HEK293T (cell line): Measurements from ENCODE around the gene RHCE.
"Not testable (repeated sequence)": the region's sequence is repeated elsewhere in the genome, so short reads cannot be mapped to it uniquely, and the experiment has no call there.

ENCODE experiments used
- BHLHE40 ChIP-seq: fragments of 450-650 bp; IDR thresholded peaks from 2 replicates; pipeline ENCODE4 v1.6.1; 2016; ENCODE audit warnings: mild to moderate bottlenecking, moderate library complexity, borderline replicate concordance
- ELF4 ChIP-seq: fragments of 450-650 bp; IDR thresholded peaks from 2 replicates; pipeline ENCODE4 v1.6.1; 2017; ENCODE audit warnings: antibody characterized with exemption
- FOXA1 ChIP-seq: fragments of 450-650 bp; IDR thresholded peaks from 2 replicates; pipeline ENCODE4 v1.6.1; 2016; ENCODE audit warnings: mild to moderate bottlenecking
- FOXK2 ChIP-seq: fragments of 450-650 bp; IDR thresholded peaks from 2 replicates; pipeline ENCODE4 v1.6.1; 2016; ENCODE audit warnings: mild to moderate bottlenecking
- FOXM1 ChIP-seq: fragments of 450-650 bp; IDR thresholded peaks from 2 replicates; pipeline ENCODE4 v1.6.1; 2017; ENCODE audit warnings: mild to moderate bottlenecking, borderline replicate concordance
- HDGF ChIP-seq: fragments of 450-650 bp; IDR thresholded peaks from 2 replicates; pipeline ENCODE4 v1.6.1; 2017; ENCODE audit warnings: antibody characterized with exemption, borderline replicate concordance
- LEF1 ChIP-seq: fragments of 450-650 bp; IDR thresholded peaks from 2 replicates; pipeline ENCODE4 v1.6.1; 2017; ENCODE audit warnings: mild to moderate bottlenecking, borderline replicate concordance
- NFRKB ChIP-seq: fragments of 450-650 bp; IDR thresholded peaks from 2 replicates; pipeline ENCODE4 v1.6.1; 2016; ENCODE audit warnings: mild to moderate bottlenecking, moderate library complexity
- SP1 ChIP-seq: fragments of 450-650 bp; IDR thresholded peaks from 2 replicates; pipeline ENCODE4 v1.6.1; 2017
- SUZ12 ChIP-seq: fragments of 450-650 bp; IDR thresholded peaks from 2 replicates; pipeline ENCODE4 v1.6.1; 2016; ENCODE audit warnings: mild to moderate bottlenecking
- TARDBP ChIP-seq: fragments of 450-650 bp; IDR thresholded peaks from 2 replicates; pipeline ENCODE4 v1.6.1; 2016

DNA sequence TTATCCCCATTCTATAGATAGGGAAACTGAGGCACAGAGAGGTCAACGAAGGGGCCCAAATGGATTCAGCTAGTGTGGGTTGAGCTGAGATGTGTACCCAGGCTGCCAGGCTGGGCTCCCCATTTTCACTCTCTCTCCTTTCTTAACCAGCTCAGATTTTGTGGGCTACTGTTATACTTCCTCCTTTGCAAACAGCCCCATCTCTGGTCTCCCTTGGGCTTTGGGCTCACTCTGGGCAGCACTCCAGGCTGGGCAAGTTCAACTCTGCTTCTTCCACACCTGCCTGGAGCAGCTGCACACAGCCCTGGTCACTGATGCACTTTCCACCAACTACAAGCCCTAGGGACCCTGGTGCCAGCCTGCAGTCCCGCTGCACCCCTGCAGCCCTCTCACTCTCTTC lies 22.5 kb downstream of the RHCE start:
- not testable (repeated sequence) for TF ChIP-seq FOXA1, FOXK2, SUZ12, SP1, HDGF, NFRKB, ELF4, TARDBP, BHLHE40, FOXM1, LEF1
